ENCODE results near the gene ACAP3.

The ACAP3 gene

GRCh38 chr1:1314237-1314586 is 6.5 kb upstream of the ACAP3 start:
- DNase-seq (ENCODE audit: low read depth), result no peak

GRCh38 chr1:1313500-1314236 is 5.9 kb upstream of the ACAP3 start:
- no peak for DNase-seq (ENCODE audit: low read depth)

- DNase-seq (ENCODE audit: low read depth), result no peak
Observed at GRCh38 chr1:1312450-1313314, 5.0 kb upstream of the ACAP3 start.

GRCh38 chr1:1311107-1312104 is 3.7 kb upstream of the ACAP3 start:
- no peak for DNase-seq (ENCODE audit: low read depth)

- no peak for DNase-seq (ENCODE audit: low read depth)
Observed at GRCh38 chr1:1310476-1311053, 2.8 kb upstream of the ACAP3 start.

- no peak for DNase-seq (ENCODE audit: low read depth)
Observed at GRCh38 chr1:1310109-1310385, 2.3 kb upstream of the ACAP3 start.

GRCh38 chr1:1309251-1310108 is 1.8 kb upstream of the ACAP3 start:
- no peak for DNase-seq (ENCODE audit: low read depth)

- no peak for DNase-seq (ENCODE audit: low read depth)
Observed at GRCh38 chr1:1308756-1309250, 1.1 kb upstream of the ACAP3 start.

GRCh38 chr1:1307261-1307922 is 338 bp downstream of the ACAP3 start:
- no peak for DNase-seq (ENCODE audit: low read depth)

- DNase-seq (ENCODE audit: low read depth), result no peak
Observed at GRCh38 chr1:1306661-1307260, 969 bp downstream of the ACAP3 start.

GRCh38 chr1:1306070-1306660 is 1.6 kb downstream of the ACAP3 start:
- DNase-seq (ENCODE audit: low read depth), result no peak

- DNase-seq (ENCODE audit: low read depth), result peak; percentile 59
Observed at GRCh38 chr1:1305300-1306069, 2.2 kb downstream of the ACAP3 start.

- no peak for DNase-seq (ENCODE audit: low read depth)
Observed at GRCh38 chr1:1304331-1305299, 3.1 kb downstream of the ACAP3 start.

- DNase-seq (ENCODE audit: low read depth), result no peak
Observed at GRCh38 chr1:1303736-1304135, 4.0 kb downstream of the ACAP3 start.

GRCh38 chr1:1302951-1303509 is 4.7 kb downstream of the ACAP3 start:
- DNase-seq (ENCODE audit: low read depth), result no peak

- DNase-seq (ENCODE audit: low read depth), result no peak
Observed at GRCh38 chr1:1302006-1302430, 5.7 kb downstream of the ACAP3 start.

- no peak for DNase-seq (ENCODE audit: low read depth)
Observed at GRCh38 chr1:1300352-1300739, 7.4 kb downstream of the ACAP3 start.
